ENCODE measurements around the gene AMIGO3. TPM values are rescaled to one million over a fixed set of nuclear protein-coding genes. Genes with fewer than 3 reads are reported as not detected.

Gene AMIGO3
- total and polyA plus RNA-seq, 2 donors (not counting 1 experiment from before 2014, with no cell fraction given), result 11.1 TPM; not detected in 1

DNA sequence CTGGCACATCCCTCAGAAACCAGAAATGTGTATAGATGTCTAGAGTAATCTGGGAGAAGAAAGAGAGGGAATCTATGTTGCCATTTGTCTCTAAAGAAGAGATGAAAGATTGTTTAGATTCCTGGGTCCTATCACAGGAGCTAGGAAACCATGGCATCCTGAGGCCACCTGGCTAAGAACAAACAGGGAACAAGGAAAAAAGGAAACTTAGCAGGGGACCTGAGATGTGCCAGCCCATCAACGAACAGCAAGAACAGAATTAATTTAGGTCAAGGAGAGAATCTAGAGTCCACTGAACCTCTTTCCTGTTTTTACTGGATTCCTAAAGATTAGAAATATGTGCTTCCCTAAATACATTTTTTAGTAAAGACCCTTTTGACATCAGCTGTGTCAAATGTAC lies 36.6 kb upstream of the AMIGO3 start:
- Histone ChIP-seq H3K36me3 (replicated peaks in 1 of 2; ENCODE audit: control extremely low read depth in 1 of 2, control insufficient read depth in 1 of 2, extremely low read depth in 1 of 2, insufficient read depth in 2 of 2, low read length in 1 of 2) (peaks cover 8 to 15% of the 10 kb centered on the region in 2 experiments), H3K9me3 (ENCODE audit: control extremely low read depth in 1 of 3, control insufficient read depth in 2 of 3, insufficient read depth in 1 of 3, low read length in 2 of 3) (no peaks in the 10 kb centered on the region), H3K79me2 (ENCODE audit: control insufficient read depth, insufficient read depth, low read length) (peaks cover 98% of the 10 kb centered on the region), H2AFZ (ENCODE audit: insufficient read depth, low read depth, low read length, poor library complexity, severe bottlenecking) (no peak overlapping the region), H3K9ac (ENCODE audit: low read length) (no peak overlapping the region), H3K27ac (ENCODE audit: low read length in 2 of 2) (no peak overlapping the region), H4K20me1 (ENCODE audit: control insufficient read depth, insufficient read depth, low read length, poor library complexity, severe bottlenecking) (peaks cover 82% of the 10 kb centered on the region), H3K4me1 (ENCODE audit: control insufficient read depth in 2 of 2, insufficient read depth in 2 of 2, low read length in 2 of 2) (peaks cover 0 to 4% of the 10 kb centered on the region in 2 donors), H3K27me3 (replicated peaks in 1 of 4; ENCODE audit: control extremely low read depth in 1 of 4, control insufficient read depth in 3 of 4, insufficient read depth in 4 of 4, low read length in 3 of 4) (no peaks in the 10 kb centered on the region), H3K4me2 (replicated peaks; ENCODE audit: low read depth, low read length, poor library complexity, severe bottlenecking) (no peak overlapping the region), H3K4me3 (ENCODE audit: control extremely low read depth in 1 of 5, extremely low read depth in 1 of 5, insufficient read depth in 1 of 5, low read depth in 2 of 5, low read length in 4 of 5) (no peak overlapping the region)
- DNase-seq, result no peak
- ChIA-PET CTCF (no interaction called here), POLR2A (no interaction called here)
- no peak for ATAC-seq (ENCODE audit: low read depth)
- intact Hi-C loops (cut with micrococcal nuclease), result no loop called here
- Mint-ChIP-seq H3K9me3 (ENCODE audit: insufficient read depth) (no peaks in the 10 kb centered on the region), H3K4me3 (no peak overlapping the region), H3K27me3 (no peaks in the 10 kb centered on the region), H3K4me1 (peaks cover 32% of the 10 kb centered on the region), H3K27ac (no peak overlapping the region)
- WGBS (ENCODE audit: insufficient coverage), result no CpG with 5 or more reads among the region's 1 CpG
- TF ChIP-seq, protein P1, sequence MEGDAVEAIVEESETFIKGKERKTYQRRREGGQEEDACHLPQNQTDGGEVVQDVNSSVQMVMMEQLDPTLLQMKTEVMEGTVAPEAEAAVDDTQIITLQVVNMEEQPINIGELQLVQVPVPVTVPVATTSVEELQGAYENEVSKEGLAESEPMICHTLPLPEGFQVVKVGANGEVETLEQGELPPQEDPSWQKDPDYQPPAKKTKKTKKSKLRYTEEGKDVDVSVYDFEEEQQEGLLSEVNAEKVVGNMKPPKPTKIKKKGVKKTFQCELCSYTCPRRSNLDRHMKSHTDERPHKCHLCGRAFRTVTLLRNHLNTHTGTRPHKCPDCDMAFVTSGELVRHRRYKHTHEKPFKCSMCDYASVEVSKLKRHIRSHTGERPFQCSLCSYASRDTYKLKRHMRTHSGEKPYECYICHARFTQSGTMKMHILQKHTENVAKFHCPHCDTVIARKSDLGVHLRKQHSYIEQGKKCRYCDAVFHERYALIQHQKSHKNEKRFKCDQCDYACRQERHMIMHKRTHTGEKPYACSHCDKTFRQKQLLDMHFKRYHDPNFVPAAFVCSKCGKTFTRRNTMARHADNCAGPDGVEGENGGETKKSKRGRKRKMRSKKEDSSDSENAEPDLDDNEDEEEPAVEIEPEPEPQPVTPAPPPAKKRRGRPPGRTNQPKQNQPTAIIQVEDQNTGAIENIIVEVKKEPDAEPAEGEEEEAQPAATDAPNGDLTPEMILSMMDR (IDR thresholded peaks at IDR 0.05), result no peak
- no peak for TF ChIP-seq EZH2 (IDR thresholded peaks at IDR 0.05; ENCODE audit: borderline replicate concordance, insufficient read depth, low read depth, low read length, poor library complexity, severe bottlenecking)

DNA sequence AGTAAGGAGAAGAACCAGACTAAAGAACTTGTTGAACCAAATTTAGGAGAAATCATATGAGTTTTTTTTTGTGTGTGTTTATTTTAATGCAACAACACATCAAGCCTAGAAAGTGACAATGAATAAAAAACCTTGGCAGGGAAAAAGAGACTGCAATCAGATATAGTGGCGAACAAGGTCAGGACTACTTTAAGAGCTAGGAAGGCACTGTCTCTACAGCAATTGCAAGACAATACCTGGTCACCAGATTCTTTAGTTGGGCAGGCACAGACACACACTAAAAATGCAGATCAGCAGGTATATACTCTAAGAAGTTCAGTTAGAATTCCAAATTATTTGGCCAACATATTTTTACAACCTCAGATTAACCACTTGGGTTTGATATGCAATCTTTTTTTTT lies 35.1 kb upstream of the AMIGO3 start:
- Mint-ChIP-seq H3K27ac (no peak overlapping the region), H3K27me3 (no peaks in the 10 kb centered on the region), H3K9me3 (ENCODE audit: insufficient read depth) (no peaks in the 10 kb centered on the region), H3K4me3 (no peak overlapping the region), H3K4me1 (peaks cover 32% of the 10 kb centered on the region)
- DNase-seq (no peak), ATAC-seq (ENCODE audit: low read depth) (no peak)
- intact Hi-C loops (cut with micrococcal nuclease), result no loop called here
- Histone ChIP-seq H3K27me3 (replicated peaks in 1 of 4; ENCODE audit: control extremely low read depth in 1 of 4, control insufficient read depth in 3 of 4, insufficient read depth in 4 of 4, low read length in 3 of 4) (no peaks in the 10 kb centered on the region), H3K4me1 (ENCODE audit: control insufficient read depth in 2 of 2, insufficient read depth in 2 of 2, low read length in 2 of 2) (peaks cover 0 to 4% of the 10 kb centered on the region in 2 donors), H3K79me2 (ENCODE audit: control insufficient read depth, insufficient read depth, low read length) (peaks cover 96% of the 10 kb centered on the region), H3K9me3 (ENCODE audit: control extremely low read depth in 1 of 3, control insufficient read depth in 2 of 3, insufficient read depth in 1 of 3, low read length in 2 of 3) (no peaks in the 10 kb centered on the region), H3K36me3 (replicated peaks in 1 of 2; ENCODE audit: control extremely low read depth in 1 of 2, control insufficient read depth in 1 of 2, extremely low read depth in 1 of 2, insufficient read depth in 2 of 2, low read length in 1 of 2) (peaks cover 6 to 9% of the 10 kb centered on the region in 2 experiments), H3K4me2 (replicated peaks; ENCODE audit: low read depth, low read length, poor library complexity, severe bottlenecking) (no peak overlapping the region), H3K4me3 (ENCODE audit: control extremely low read depth in 1 of 5, extremely low read depth in 1 of 5, insufficient read depth in 1 of 5, low read depth in 2 of 5, low read length in 4 of 5) (no peak overlapping the region), H4K20me1 (ENCODE audit: control insufficient read depth, insufficient read depth, low read length, poor library complexity, severe bottlenecking) (peaks cover 75% of the 10 kb centered on the region), H3K27ac (ENCODE audit: low read length in 2 of 2) (no peak overlapping the region), H3K9ac (ENCODE audit: low read length) (no peak overlapping the region), H2AFZ (ENCODE audit: insufficient read depth, low read depth, low read length, poor library complexity, severe bottlenecking) (no peak overlapping the region)
- TF ChIP-seq, protein P1 (IDR thresholded peaks at IDR 0.05), result no peak
- no peak for TF ChIP-seq EZH2 (IDR thresholded peaks at IDR 0.05; ENCODE audit: borderline replicate concordance, insufficient read depth, low read depth, low read length, poor library complexity, severe bottlenecking)
- ChIA-PET POLR2A (interaction anchor here (0.6 to 0.7 kb wide), 2 partner anchors 176 to 1117 kb away, joined by 3 read pairs; no protein-coding TSS in a partner anchor), CTCF (no interaction called here)
- WGBS (ENCODE audit: insufficient coverage), result 100% methylated on average over 1 of the region's 1 CpG

All from B cell (primary cell).